Inflammatory macrophage treated with lipopolysaccharide for 4 hours (primary cell): ENCODE measurements around the gene SNX33.
"Not testable (repeated sequence)": the region's sequence is repeated elsewhere in the genome, so short reads cannot be mapped to it uniquely, and the experiment has no call there.

Experiments used
- DNase-seq: peaks from one replicate; pipeline ENCODE4 v3.0.0-alpha.2; 2020

The SNX33 gene

DNA sequence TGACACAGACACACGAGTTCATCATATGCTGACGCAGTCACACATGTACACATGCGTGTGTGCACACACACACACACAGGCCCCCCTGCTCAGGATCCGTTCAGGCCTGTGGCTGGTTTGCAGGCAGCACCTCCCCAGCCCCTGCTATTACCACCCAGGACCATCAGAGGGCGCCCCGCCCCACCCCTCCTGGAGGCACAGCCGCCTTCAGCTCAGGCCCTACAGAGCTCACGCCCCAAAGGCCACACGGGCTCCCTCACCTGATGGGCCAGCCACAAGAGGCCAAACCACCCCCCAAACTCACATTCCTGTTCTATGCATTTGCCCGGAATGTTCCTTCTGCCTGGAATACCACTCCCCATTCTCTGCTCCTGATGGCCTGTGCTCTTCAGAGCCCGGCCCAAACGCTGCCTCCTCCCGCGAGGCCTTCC lies 38.5 kb downstream of the SNX33 start:
- peak; percentile 65 for DNase-seq

DNA sequence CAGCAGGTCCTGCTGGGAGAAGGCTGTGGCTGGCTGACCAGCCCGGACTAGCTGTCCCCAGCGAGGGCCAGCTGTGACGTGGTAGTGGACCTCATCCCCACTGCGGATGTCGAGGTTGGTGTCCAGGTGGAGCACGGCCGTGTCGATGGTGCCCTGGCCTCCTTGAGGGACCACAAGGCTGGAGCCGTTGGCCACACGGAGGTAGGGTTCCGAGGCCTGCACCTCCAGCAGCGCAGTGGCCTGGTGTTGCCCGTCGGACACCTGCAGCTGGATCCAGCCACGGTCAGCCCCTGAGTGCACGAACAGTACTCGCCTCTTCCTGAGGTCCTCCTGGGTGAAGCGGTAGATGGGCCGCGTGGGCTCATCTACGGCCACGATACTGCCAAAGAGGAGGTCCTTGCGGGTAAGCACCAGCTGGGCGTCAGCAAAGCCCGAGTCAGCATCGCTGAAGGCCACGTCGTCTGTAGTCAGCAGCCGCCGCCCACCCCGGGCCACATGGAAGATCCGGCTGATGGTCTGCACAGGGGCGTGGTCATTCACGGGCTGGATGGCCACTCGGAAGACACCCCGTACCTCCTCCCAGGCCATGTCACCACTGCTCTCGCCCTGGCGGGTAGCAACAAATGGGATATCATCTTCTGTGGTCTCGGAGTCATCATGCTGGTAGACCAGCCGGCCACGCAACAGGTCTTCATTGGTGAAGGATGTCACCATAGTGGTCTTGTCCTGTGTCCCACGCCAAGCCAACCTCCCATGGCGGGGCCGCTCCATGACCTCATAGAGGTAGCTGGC lies 40.0 kb downstream of the SNX33 start:
- DNase-seq = no peak

DNA sequence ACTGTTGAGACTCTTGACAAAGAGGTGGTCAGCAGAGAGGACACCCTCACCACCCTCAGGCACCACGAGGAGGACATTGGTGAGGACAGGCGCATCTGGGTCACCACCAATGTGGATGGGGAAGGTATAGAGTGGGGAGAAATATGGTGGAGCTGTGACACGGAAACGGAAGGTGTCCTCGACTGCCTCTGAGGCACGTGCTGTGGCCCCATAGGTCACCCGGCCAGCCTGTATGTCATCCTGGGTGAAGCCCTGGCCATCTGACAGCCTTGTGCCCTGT lies 40.5 kb downstream of the SNX33 start:
- DNase-seq = no peak

DNA sequence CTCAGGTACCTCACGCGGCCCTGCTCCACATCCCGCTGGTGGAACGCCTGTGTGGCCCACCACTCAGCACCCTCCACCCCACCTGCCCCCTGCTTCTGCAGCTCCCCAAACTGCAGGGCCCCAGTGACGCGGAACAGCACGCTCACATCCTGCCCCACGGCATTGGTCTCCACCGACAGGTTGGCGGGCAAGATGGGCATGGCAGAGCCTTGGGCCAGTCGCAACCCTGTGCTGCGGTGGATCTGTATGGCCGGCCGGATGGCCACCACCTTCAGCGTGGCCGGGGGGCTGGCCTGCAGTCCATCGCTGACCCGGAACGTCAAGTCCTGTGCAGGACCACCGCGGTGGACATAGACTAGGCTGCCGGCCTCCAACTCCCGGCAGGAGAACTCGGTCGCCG lies 41.1 kb downstream of the SNX33 start:
- DNase-seq = no peak

DNA sequence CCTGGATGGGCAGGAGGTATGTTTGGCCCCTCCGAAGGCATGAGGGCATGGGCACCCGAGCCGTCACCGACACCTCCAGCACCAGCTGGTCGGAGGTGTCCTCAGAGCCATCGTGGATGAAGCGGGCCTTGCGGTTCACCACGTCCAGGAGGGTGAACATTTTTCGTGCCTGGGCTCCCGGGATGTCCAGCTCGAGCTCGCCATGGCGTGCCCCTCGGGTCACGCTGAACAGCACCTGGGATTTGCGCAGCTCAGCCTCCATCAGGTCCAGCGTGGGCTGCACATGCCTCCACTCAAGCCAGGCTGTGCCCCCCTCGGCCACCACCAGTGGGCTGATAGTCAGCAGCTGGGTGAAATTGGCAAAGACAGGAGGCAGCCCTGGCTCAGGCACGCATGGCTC lies 41.7 kb downstream of the SNX33 start:
- not testable (repeated sequence) for DNase-seq

DNA sequence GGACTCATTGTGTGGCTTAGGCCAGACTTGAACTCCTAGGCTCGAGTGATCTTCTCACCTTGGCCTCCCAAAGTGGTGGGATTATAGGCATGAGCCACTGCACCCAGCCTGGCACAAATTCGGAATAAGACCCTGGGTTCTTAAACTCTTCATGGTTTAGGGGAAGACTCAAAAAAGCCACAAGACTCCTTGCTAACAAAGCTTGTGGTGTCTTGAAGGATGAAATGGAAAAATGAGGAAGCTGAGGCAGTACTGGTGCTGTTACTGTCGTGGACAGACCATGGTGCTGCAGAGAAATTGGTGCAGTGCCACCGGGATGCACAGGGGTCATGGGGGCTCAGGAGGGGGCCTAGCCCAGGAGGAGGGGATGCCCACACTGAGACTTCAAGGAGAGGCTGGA lies 44.6 kb downstream of the SNX33 start:
- DNase-seq = peak; percentile 8

DNA sequence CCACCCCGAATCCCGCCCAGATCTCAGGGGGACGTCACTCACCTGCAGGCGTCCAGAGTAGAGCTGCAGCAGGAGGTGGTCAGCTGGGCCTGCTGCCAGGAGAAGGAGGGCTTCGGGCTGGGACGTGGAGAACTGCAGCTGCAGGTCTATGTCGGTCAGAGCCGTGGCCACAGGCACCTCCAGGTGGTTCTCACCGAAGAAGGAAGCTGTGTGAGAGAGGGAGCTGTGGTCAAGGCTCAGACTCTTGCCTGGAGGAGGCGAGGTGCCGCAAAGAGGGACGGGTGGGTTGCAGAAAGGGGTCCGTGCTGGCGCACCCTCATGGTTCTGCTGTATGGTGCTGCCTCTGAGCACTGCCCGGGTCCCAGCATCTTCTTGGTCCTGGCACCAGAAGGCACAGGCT lies 45.3 kb downstream of the SNX33 start:
- DNase-seq = not testable (repeated sequence)

DNA sequence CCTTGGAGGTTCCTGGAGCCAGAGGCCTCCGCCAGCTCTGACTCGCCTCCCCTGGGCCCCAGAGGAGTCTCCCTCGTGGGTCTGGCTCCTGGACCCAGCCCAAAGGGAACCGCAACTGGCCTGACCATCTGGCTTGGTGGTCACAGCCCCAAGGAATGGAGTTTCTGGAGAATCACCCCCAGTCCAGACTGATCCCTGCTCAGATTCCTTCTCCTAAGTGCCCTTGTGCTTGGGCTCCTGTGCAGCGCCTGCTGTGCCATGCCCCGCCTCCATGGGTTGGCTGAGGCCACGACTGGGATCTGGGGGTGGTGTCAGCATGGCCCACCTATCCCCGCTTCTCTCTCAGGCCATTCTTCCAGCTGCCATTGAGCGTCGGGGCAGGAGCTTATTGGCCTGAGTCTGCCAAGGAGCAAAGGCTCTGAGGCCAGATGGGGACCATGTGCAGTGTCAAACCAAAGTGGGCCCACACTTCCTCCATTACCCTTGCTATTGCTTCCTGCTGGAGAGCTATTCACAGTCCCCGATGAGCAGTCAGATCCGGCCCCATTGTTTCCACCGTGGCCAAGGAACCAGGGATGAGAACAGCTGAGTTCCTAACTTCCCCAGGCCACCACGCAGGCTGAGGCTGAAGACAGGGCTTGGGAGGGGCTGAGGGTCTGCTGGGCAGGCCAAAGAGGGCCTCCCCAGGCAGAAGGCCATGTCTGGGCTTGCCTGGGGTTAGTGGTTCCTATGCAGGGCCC lies 46.0 kb downstream of the SNX33 start:
- no peak for DNase-seq

DNA sequence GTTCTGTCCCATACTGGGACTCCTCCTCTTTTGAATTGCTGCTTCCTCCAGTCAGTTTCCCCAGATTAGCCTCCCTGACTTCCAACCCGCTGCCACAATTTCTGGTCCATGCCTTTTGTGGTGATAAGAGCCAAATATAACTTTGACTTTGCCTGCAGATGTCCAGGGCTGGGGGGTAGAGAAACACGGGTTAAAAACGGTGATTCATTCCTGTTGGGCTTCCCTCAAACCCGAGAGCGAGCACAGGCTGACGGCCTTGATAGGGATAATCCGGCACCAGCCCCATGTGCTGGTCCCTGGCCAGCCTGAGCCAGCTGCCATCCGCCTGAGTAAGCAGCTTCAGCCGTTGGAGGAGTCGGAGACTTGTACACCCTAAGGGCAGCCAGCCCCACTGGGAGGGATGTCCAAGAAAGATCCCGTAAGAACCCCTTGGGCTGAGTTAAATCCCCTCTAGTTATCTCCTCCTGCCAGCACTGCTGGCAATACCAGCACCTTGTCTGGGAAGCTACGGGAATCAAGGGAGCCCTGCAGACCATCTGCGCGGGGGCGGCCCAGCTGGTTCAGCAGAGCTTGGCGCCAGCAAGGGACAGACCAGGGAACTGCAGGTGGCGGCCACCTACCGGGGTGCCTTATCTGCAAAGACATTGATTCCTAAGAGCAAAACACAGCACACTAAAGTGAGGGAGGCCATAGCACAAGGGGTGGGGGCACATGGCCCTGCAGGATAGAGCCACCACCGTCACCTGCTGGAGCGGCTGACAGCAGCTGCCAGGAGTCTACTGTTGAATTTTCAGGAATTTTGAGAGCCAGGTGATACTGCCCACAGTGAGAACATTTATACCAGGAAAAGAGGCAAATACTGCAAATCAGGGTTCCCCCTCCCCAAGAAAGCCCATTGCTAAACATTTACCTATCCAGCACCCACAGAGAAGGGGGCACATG lies 46.8 kb downstream of the SNX33 start:
- DNase-seq = peak; percentile 9

DNA sequence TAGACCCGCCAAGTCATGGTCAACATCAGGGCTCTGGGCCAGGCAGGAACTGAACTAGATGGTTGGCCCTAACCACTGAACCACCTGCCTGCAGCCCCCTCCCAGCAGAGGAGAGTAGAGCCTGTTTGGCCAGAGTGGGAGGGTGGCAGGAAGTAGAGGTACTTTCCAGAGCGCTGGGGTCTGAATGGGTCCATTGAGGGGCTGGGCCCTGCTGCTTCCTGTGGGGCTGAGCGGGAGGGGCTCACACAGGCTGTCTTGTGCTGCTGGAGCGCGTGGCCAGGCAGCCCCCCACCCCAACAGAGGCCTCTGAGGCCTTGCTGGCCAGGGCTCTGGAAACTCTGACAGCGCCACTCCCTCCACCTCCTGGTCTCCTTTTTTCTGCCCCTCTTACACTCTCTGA lies 47.5 kb downstream of the SNX33 start:
- DNase-seq = no peak

DNA sequence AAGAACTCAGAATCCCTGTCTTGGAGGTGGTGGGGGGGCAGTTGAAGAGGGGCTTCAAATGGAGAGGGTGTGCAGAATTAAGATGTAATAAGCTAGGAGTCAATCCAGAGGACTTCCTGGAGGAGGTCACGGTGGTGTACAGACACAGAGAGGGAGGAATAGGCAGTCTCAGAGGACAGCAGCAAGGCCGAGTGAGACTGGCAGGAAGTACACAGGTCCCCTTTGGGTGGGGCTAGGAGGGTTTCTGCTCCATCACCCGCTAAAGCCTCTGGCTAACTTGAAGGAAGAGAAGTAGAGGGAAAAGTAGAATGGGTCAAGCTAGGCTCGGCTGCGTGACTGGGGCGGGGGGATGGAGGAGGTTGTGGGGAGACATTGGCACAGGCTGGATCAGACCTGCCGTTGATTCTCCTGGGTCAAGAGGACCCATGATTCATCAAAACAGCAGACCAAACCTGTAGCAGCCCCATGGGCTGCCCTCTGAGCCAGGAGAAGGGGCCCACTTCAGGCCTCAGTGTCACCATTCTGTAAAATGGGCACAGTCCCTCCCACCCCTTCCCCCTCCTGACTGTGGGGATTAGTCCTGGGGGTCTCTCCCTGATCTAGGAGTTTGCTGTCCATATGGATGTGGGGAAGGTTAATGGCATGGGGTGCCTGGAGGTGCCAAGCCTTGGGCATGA lies 48.1 kb downstream of the SNX33 start:
- DNase-seq = no peak

DNA sequence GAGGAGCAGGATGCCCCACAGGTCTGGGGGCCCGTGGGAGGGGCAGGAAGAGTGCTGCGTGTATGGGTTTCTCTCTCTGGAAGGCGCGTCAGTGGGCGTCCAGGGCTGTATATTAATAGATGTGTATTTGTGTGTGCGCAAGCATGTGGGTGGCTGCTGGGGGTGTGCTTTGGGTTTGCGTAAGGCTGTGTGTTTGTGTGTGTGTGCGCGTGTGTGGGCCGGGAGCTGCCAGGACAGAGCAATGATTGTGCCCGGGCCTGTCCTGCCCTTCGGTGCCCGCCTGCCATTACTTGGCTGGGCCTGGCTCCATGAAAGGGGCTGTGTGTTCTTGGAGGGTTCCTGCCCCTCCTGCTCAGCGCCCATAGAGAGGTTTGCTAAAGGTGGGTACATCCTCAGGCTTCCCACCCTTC lies 48.6 kb downstream of the SNX33 start:
- peak; percentile 39 for DNase-seq

DNA sequence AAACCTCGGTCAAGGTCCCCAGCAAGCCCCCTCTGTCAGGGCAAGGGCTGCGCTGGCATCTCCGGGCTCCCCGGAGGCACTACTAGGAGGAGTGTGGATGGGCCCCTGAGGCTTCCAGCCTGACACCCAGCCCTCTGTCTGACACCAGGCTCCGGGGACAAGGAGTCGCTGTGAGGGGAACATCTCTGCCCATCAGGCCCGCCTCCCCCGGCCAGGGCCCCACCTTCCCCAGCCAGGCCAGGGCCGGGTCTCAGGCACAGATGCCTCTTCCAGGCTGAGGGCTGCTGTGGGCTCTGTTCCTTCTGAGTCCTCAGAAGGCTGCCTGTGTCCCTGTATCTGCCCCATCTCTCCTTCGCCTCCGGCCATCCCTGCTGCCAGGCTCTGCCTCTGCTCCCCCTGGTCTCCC lies 49.1 kb downstream of the SNX33 start:
- DNase-seq = no peak

DNA sequence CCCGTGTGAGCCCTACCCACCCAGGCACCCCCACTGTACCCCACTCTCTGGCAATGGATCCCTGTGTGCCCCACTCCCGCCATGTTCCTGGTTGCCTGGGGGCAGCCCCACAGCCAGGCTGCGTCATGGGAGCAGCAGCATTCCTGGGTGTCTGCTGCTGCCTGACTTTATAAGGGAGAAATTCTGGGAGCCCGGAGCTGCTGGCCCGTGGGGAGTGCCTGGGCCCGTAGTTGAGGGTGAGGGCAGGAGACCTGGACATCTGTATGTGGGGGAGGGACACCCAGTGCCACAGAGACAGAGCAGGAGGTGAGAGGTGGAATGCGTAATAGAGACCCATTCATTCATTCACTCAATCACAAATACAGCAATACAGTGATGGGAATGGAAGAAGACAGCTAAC lies 49.8 kb downstream of the SNX33 start:
- DNase-seq = no peak

DNA sequence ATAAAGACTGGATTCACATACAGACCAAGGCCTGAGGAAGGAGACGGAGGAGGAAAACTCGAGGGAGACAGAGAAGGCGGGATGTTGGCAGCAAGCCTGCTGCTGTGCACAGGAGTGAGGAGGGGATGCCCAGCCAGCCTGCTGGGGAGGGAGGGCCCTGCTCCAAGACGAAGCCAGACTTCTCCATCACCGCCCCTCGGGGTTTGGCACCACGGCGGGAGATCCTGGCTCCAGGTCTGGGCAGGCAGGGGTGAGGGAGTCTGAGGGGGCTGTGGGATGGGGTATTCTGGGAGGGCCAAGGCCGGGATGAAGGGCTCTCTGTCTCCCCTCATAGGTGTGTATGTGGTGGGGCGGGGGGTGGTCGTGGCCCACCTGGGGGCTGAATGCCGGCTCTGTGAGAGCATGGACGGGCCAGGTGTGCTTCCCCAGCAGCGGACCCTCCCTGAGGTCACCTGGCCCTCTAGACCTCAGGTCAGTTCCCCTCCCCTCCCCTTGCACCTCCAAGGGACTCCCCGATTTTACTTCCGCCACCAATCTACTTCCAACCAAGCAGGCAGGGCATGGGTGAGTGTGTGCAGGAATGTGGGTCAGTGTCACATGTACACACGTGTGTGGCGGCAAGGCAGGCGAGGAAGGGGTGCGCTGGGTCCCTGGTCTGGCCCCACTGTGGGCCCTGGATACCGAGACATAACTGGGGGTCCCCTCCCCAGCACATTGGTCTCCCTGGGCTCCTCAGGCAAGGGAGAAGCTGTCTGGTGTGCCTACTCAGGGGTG lies 50.4 kb downstream of the SNX33 start:
- DNase-seq = not testable (repeated sequence)

DNA sequence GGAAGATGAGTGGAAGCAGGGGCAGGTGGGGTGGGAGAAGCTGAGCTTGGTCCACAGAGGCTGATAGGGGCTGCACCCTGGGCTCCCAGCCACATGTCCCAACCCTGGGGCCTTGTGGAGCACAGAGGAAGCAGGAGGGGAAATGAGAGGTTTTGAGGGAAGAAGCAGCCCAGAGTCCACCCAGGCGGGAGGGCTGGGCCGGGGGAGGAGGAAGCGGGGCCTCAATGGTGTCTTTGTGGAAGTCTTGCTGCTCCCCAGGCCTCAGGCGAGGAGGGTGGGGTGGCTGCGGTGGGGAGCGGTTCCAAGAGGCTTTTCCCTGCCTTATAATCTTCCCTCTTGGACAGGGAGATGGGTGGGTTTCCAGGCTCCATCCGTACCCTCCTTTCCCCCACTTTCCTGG lies 51.8 kb downstream of the SNX33 start:
- DNase-seq = peak; percentile 58

DNA sequence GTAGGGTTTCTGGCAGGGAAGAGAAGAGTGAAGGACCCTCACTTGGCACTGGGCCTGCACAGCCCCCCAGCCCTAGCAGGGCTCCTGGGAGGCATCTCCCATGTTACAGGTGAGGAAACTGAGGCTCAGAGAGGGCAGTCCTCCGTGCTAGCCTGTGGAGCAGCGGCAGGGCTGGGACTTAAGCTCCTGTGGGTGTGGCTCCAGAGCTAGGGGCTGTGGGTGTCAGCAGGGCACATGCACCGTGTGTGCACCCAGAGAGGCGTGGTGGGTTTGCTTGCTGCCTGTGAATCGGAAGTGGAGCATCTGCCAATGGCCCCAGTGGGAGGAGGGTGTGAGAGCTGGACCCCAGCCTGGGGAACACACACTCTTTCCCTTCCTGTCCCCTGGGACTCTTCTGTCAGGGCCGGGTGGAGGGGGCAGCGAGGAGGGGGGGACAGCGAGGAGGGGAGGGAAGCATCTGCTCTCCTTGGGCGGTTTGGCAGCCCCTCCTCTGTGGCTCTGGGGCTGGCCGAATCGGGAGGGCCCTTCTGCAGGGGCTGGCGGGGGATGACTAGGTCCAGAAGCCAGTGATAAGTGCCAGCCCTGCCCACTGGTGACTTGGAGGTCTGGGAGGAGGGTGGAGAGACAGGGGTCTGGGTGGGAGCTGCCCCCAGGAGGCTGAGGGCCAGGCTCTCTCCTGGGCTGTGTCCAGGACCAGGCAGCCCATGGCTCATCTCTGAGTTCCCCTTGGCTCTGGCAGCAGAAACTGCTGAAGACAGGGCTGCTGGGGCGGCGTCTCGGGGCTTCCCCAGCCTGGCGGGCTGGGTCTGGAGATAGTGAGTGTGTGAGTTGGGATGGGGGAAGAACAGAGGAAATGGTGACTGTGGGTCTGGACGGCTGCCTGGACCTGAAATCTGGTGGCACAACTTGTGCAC lies 52.5 kb downstream of the SNX33 start:
- peak; percentile 91 for DNase-seq

DNA sequence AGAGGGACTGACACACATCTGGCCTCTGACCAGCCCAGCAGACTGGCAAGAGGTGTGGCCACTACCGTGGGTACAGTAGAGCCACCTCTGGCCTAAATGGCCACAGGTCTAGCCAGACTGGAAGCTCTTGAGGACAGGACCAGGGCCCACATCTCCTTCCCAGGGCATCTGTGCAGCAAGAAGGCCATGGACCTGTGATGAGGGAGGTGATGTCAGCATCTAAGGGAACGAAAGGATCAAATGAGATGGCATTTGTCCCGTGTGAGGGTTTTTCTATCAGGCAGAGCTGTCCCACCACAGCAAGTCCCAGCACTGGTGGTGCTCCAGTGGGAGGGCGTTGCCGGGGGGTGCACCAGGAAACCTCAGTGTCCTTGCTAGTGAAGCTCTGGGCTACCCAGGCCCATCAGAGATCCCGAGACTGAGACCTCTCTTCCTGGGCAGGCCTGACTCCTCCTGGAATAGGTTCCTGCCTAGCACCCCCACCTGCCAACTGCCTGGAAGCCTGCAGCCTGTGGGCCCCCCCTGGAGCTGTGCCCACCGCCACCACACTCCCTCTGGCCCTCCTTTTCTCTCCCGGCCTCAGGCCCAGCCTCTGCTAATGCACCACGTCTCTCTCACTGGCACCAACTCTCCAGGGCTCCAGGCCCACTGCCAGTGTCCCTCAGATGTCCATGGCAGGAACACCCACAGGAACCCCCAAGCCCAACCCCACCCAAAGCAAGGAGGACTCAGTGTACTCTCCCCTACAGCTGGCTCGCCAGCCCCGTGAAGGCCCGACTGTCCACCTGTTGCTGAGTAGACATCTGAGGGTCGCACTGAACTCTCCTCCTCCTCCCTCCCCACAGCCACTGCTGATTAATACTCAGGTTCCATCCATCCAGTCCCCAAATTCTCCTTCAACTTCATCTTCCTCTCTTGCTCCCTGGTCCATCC lies 53.6 kb downstream of the SNX33 start:
- not testable (repeated sequence) for DNase-seq

DNA sequence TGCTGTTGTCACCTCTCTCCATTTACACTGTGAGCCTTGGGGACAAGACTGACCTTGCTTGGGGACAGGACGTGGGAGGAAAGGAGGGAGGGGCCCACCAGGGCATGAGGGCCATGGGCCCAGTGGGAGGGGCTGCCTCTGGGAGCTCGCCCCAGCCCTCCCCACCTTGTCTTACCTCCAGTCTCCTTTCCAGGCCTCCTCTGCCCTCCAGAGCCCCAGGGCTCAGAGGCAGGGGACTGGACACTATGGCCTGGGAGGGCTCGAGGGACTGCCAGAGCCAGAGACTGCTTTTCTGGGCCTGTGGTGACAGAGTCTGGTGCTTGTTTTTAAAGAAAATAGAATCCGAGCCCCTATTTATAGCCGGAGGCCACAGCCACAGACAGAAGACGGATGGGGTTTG lies 54.7 kb downstream of the SNX33 start:
- DNase-seq = no peak
